ENCODE results near the gene EXOC2.
"Not testable (repeated sequence)": the region's sequence is repeated elsewhere in the genome, so short reads cannot be mapped to it uniquely, and the experiment has no call there.

DNA sequence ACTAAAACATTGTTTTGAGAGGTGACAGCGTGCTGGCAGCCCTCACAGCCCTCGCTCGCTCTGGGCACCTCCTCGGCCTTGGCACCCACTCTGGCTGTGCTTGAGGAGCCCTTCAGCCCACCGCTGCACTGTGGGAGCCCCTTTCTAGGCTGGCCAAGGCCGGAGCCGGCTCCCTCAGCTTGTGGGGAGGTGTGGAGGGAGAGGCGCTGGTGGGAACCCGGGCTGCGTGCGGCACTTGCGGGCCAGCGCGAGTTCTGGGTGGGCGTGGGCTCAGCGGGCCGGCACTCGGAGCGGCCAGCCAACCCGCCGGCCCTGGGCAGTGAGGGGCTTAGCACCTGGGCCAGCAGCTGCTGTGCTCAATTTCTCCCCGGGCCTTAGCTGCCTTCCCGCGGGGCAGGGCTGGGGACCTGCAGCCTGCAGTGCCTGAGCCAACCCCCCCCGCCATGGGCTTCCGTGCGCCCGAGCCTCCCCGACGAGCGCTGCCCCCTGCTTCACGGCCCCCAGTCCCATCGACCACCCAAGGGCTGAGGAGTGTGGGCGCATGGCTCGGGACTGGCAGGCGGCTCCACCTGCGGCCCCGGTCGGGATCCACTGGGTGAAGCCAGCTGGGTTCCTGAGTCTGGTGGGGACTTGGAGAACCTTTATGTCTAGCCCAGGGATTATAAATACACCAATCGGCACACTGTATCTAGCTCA lies 1.6 kb upstream of the EXOC2 start:
- TF ChIP-seq, protein P1, sequence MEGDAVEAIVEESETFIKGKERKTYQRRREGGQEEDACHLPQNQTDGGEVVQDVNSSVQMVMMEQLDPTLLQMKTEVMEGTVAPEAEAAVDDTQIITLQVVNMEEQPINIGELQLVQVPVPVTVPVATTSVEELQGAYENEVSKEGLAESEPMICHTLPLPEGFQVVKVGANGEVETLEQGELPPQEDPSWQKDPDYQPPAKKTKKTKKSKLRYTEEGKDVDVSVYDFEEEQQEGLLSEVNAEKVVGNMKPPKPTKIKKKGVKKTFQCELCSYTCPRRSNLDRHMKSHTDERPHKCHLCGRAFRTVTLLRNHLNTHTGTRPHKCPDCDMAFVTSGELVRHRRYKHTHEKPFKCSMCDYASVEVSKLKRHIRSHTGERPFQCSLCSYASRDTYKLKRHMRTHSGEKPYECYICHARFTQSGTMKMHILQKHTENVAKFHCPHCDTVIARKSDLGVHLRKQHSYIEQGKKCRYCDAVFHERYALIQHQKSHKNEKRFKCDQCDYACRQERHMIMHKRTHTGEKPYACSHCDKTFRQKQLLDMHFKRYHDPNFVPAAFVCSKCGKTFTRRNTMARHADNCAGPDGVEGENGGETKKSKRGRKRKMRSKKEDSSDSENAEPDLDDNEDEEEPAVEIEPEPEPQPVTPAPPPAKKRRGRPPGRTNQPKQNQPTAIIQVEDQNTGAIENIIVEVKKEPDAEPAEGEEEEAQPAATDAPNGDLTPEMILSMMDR (IDR thresholded peaks at IDR 0.05 in 8 of 11, conservative IDR thresholded peaks at IDR 0.05 in 3 of 11) = not testable (repeated sequence)
- not testable (repeated sequence) for TF ChIP-seq POLR2A (IDR thresholded peaks at IDR 0.05)

All from spleen (tissue), 7 donors.